ACHN (cell line): ENCODE data around the gene CALCB.
"Not testable (repeated sequence)": the region's sequence is repeated elsewhere in the genome, so short reads cannot be mapped to it uniquely, and the experiment has no call there.

Source experiments
- DNase-seq: peaks from one replicate; pipeline ENCODE4 v3.0.0-alpha.2; 2015
- in situ Hi-C: cut with HindIII; loops from 2 replicates; pipeline ENCODE4 v1.10.0; 2017; ENCODE audit warnings: low sequenced_read_pairs, low pct_ligation_motif_present, low pct_unique_long_range_greater_than_20kb

The CALCB gene

GRCh38 chr11:15073361-15074205 lies at the start of gene CALCB:
Gene CALCB (plus strand): TSS chr11:15073593. CDS start chr11:15074719, 1,126 bp downstream.
- DNase-seq: peak; percentile 4
- in situ Hi-C loops: no loop called here

GRCh38 chr11:15027011-15027410 lies 46.4 kb upstream of the CALCB start:
- in situ Hi-C loops: no loop called here
- no peak for DNase-seq

GRCh38 chr11:15027956-15028355 lies 45.4 kb upstream of the CALCB start:
- no peak for DNase-seq
- in situ Hi-C loops: no loop called here

GRCh38 chr11:15028379-15028778 lies 45.0 kb upstream of the CALCB start:
- in situ Hi-C loops: no loop called here

GRCh38 chr11:15031945-15032344 lies 41.4 kb upstream of the CALCB start:
- DNase-seq: not testable (repeated sequence)

More at GRCh38 chr11:15028379-15028778, 45.0 kb upstream of the CALCB start:
- DNase-seq: no peak

GRCh38 chr11:15034687-15035267 lies 38.6 kb upstream of the CALCB start:
- in situ Hi-C loops: no loop called here
- DNase-seq: no peak

More at GRCh38 chr11:15031945-15032344, 41.4 kb upstream of the CALCB start:
- in situ Hi-C loops: not testable (repeated sequence)

- in situ Hi-C loops: no loop called here
- DNase-seq: no peak
Observed at GRCh38 chr11:15035283-15035682, 38.1 kb upstream of the CALCB start.

- in situ Hi-C loops: no loop called here
- peak; percentile 40 for DNase-seq
Observed at GRCh38 chr11:15038963-15039362, 34.4 kb upstream of the CALCB start.

- in situ Hi-C loops: no loop called here
Observed at GRCh38 chr11:15045209-15045608, 28.2 kb upstream of the CALCB start.

GRCh38 chr11:15045891-15046290 lies 27.5 kb upstream of the CALCB start:
- DNase-seq: no peak
- in situ Hi-C loops: no loop called here

More at GRCh38 chr11:15045209-15045608, 28.2 kb upstream of the CALCB start:
- no peak for DNase-seq

- DNase-seq: not testable (repeated sequence)
Observed at GRCh38 chr11:15046673-15047072, 26.7 kb upstream of the CALCB start.

GRCh38 chr11:15048616-15049015 lies 24.8 kb upstream of the CALCB start:
- DNase-seq: no peak
- in situ Hi-C loops: no loop called here

More at GRCh38 chr11:15046673-15047072, 26.7 kb upstream of the CALCB start:
- in situ Hi-C loops: not testable (repeated sequence)

GRCh38 chr11:15053191-15053685 lies 20.2 kb upstream of the CALCB start:
- DNase-seq: peak; percentile 51
- in situ Hi-C loops: no loop called here

GRCh38 chr11:15055620-15056356 lies 17.6 kb upstream of the CALCB start:
- DNase-seq: peak; percentile 65
- in situ Hi-C loops: no loop called here

- DNase-seq: no peak
- in situ Hi-C loops: no loop called here
Observed at GRCh38 chr11:15057329-15057728, 16.1 kb upstream of the CALCB start.

- in situ Hi-C loops: no loop called here
- DNase-seq: no peak
Observed at GRCh38 chr11:15059132-15059915, 14.1 kb upstream of the CALCB start.

- in situ Hi-C loops: no loop called here
- no peak for DNase-seq
Observed at GRCh38 chr11:15062599-15062998, 10.8 kb upstream of the CALCB start.

- in situ Hi-C loops, DNase-seq: not testable (repeated sequence)
Observed at GRCh38 chr11:15069751-15070150, 3.6 kb upstream of the CALCB start.
